ACHN (cell line): ENCODE results near the gene CHRM4.

Source experiments
- DNase-seq: peaks from one replicate; pipeline ENCODE4 v3.0.0-alpha.2; 2015
- in situ Hi-C: cut with HindIII; loops from 2 replicates; pipeline ENCODE4 v1.10.0; 2017; ENCODE audit warnings: low sequenced_read_pairs, low pct_ligation_motif_present, low pct_unique_long_range_greater_than_20kb

CHRM4 gene

GRCh38 chr11:46338988-46339666 lies 52.4 kb downstream of the CHRM4 start:
- DNase-seq, result no peak
- in situ Hi-C loops, result no loop called here

DNA sequence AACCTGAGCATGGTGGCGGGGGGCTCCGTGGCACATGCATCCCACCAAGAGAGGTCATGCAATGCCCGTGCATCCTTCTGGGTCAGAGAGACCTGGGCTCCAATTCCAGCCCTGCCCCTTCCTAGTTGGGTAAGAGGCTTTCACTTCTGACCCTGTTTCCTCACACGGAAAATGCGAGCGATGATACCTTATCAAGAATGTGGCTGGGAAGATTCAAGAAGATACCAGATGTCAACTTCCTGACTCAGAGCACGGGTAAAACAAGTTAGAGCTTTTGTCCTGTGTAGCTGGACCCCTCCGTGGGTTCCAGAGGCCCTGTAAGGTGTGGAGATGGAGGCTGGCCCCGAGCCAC lies 53.0 kb downstream of the CHRM4 start:
- no peak for DNase-seq
- in situ Hi-C loops, result no loop called here

GRCh38 chr11:46337626-46338345 lies 53.8 kb downstream of the CHRM4 start:
- in situ Hi-C loops, result no loop called here

GRCh38 chr11:46336563-46337180 lies 54.9 kb downstream of the CHRM4 start:
- in situ Hi-C loops, result no loop called here
- no peak for DNase-seq

More at GRCh38 chr11:46337626-46338345, 53.8 kb downstream of the CHRM4 start:
- DNase-seq, result no peak

- DNase-seq, result no peak
- in situ Hi-C loops, result no loop called here
Observed at GRCh38 chr11:46335890-46336562, 55.5 kb downstream of the CHRM4 start.

GRCh38 chr11:46335271-46335670 lies 56.3 kb downstream of the CHRM4 start:
- in situ Hi-C loops, result no loop called here

DNA sequence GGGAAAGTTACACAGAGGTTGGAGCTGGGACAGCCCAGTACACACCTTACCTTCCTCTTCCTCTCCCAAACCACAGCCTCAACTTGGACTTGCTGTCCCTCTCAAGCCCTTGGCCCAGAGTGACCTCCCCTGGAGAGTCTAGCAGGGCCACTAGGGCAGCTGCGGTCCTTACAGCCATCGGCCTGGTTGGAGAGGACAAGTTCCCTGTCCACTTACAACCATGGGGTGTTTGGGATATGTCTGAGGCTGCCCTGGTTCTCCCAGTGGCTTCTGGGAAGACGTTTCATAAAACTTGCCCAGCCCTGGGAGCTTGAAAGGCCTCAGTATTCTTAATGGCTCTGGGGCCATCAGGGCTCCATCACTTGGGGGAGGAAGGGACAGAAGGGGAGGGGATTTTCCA lies 57.4 kb downstream of the CHRM4 start:
- DNase-seq, result no peak
- in situ Hi-C loops, result no loop called here

More at GRCh38 chr11:46335271-46335670, 56.3 kb downstream of the CHRM4 start:
- DNase-seq, result no peak
